Fibroblast of pulmonary artery (primary cell): ENCODE data around the gene LIMA1.

Source experiments
- DNase-seq: peaks from one replicate; pipeline ENCODE4 v3.0.0-alpha.2; 2010; ENCODE audit warnings: low read depth
- H3K4me3 ChIP-seq: replicated peaks from 2 replicates; pipeline ENCODE4 v1.5.1; 2011; ENCODE audit warnings: low read depth, mild to moderate bottlenecking, control low read depth, low read length, moderate library complexity
- TF ChIP-seq, protein P1 (sequence below): IDR thresholded peaks from 2 replicates; pipeline ENCODE4 v1.5.1; 2011; ENCODE audit warnings: mild to moderate bottlenecking, control low read depth, low read length, inconsistent platforms; ENCODE audit errors: missing control alignments

Gene LIMA1

DNA sequence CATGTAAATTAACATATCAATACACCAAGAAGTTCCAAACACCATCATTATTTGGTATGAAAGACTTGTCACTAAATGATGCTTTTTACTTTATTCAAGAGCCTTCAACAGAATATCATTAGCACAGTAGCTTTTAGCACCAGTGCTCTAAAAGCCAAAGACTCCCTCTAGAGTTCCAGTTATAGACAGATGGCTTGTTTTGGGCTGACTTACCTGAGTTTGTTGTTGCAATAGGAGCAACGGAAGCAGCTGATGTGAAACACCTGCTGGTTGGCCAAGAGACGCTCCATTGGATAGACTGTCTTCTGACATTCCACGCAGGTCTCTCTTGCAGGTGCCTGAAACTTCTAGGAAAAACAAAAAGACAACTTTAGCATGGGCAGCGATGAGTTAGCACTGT is 101.6 kb downstream of the LIMA1 start:
- no peak for DNase-seq
- H3K4me3 ChIP-seq = no peak overlapping the region
- TF ChIP-seq, protein P1, sequence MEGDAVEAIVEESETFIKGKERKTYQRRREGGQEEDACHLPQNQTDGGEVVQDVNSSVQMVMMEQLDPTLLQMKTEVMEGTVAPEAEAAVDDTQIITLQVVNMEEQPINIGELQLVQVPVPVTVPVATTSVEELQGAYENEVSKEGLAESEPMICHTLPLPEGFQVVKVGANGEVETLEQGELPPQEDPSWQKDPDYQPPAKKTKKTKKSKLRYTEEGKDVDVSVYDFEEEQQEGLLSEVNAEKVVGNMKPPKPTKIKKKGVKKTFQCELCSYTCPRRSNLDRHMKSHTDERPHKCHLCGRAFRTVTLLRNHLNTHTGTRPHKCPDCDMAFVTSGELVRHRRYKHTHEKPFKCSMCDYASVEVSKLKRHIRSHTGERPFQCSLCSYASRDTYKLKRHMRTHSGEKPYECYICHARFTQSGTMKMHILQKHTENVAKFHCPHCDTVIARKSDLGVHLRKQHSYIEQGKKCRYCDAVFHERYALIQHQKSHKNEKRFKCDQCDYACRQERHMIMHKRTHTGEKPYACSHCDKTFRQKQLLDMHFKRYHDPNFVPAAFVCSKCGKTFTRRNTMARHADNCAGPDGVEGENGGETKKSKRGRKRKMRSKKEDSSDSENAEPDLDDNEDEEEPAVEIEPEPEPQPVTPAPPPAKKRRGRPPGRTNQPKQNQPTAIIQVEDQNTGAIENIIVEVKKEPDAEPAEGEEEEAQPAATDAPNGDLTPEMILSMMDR = no peak

DNA sequence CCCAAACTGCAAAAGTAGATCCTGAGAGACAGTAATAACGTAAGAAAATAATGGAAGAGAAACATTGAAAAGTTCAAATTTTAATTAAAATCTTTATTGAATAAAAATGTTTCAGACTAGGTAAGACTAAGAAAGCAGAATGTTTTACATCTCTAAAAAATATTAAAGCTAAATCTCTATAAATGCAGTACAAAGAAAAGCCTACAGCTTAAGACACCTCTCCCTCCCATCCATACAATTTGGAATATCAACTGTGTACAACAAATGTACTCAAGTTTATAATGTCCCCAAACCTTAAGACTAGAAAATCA is 107.6 kb downstream of the LIMA1 start:
- DNase-seq = no peak
- TF ChIP-seq, protein P1 = no peak
- no peak overlapping the region for H3K4me3 ChIP-seq

DNA sequence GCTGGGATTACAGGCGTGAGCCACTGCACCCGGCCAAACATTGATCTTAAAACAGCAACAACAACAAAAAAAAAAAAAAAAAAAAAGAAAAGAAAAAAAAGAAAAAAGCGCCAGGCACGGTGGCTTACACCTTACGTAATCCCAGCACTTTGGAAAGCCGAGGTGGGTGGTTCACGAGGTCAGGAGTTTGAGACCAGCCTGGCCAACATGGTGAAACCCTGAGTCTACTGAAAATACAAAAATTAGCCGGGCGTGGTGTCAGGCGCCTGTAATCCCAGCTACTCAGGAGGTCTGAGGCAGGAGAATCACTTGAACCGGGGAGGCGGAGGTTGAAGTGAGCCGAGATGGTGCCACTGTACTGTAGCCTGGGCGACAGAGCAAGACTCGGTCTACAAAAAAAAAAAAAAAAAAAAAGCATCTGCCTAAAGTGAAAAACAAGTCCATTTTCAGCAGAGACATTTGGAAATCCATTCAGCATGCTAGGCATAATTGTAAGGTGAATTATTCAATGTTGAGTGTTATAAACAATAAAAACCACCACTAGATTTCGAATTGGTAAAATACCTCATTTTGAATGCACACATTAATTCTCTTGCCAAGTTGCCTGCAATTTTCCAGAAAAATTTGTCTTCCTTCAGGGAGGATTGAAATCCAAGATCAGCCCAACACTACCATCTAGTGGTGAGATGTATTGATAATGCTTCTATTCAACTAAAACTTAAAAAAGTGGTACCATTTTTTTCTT is 108.2 kb downstream of the LIMA1 start:
- H3K4me3 ChIP-seq = no peak overlapping the region
- DNase-seq = peak; percentile 91
- TF ChIP-seq, protein P1 = peak; percentile 58

DNA sequence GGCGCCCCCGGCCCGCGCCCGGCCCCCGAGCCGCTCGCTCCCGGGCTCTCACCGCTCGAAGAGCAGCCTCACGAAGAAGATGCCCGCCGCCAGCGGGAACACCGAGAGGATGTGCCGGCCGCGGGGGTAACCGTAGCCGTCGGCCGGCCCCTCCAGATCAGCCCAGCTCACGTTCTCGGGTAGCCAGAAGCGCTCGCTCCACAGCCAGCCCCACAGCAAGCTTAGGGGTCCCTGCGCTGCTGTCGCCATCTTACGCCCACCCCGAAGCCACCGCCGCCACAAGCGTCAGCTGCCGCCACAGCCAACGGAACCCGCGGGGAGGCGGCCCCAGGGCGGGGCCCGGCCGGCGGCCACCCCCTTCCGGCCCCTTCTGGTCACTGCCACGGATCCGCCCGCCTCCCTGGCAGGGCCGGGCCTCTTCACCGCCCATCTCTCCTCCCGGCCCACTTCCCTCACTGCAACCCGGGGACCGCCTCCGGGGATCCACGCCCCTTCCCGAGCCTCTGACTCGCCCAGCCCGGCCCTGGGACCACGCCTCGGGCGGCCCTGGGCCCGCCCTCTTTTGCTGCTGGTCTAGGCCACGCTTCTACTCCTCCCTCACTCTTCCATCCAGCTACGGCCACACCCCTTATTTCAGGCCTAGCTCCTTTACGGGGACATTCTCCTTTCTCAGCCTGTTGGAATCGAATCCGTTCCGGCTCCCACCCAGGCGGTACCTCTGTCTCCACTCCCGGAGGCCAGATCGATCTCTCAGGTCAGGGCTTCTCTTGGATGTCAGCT is 116.1 kb downstream of the LIMA1 start, which contains the start of gene CERS5:
CERS5 (minus strand) TSS at position 321 of the 780 bp plus-strand sequence; CDS start at position 249, 72 bp downstream.
- peak within 1 kb of the TSS; percentile 86 for H3K4me3 ChIP-seq
- DNase-seq = peak; percentile 98
- TF ChIP-seq, protein P1 = no peak

DNA sequence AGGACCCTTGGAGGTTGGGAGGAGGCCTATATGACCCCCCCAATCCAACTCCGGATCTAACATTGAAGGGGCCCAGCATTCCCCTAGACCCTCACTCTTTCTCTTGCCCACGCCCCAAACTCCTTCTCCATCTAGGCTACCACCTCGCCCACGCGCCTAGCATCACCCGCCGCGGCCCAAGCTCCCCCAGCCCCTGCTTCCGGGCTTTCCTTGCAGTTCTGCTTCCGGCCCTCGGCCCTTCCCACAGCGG is 116.6 kb downstream of the LIMA1 start:
- DNase-seq = no peak
- peak overlapping the region; percentile 86 for H3K4me3 ChIP-seq
- TF ChIP-seq, protein P1 = no peak

DNA sequence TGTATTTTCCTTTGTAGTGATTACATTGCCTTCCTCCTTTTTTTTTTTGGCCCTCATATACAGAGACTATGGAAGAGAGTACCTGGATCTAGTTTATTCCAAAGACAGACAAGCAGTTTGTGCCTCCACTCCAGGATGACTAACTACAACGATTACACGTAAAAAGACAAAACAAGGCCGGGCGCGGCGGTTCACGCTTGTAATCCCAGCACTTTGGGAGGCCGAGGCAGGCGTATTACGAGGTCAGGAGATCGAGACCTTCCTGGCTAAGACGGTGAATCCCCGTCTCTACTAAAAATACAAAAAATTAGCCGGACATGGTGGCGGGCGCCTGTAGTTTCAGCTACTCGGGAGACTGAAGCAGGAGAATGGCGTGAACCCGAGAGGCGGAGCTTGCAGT is 118.4 kb downstream of the LIMA1 start:
- TF ChIP-seq, protein P1 = no peak
- no peak for DNase-seq
- no peak overlapping the region for H3K4me3 ChIP-seq
